K562 treated with DMSO at 1 percent for 12 hours (cell line): Measurements from ENCODE around the gene ABCG8. TPM values are rescaled to one million over a fixed set of nuclear protein-coding genes. Genes with fewer than 3 reads are reported as not detected.

Experiments
- total RNA-seq: library from RNA; unstranded; fragments of 300-600 nt; gene quantifications from 2 replicates; pipeline ENCODE4 v1.2.3, GENCODE V29; 2022; ENCODE audit not compliant: insufficient read depth

Gene ABCG8
- not detected in 2 replicates for total RNA-seq

GRCh38 chr2:43838560-43839267 is at the start of gene ABCG8, which contains the start of gene ABCG5:
TSS of gene ABCG8 (plus strand) at chr2:43838971. CDS start at chr2:43839054, 83 bp downstream.
TSS of gene ABCG5 (minus strand) at chr2:43838839. CDS start at chr2:43838679, 160 bp downstream.

Other genes starting within 250 kb of the ABCG8 start
- gene THADA, start 242.9 kb upstream of the ABCG8 start, total RNA-seq = 9.9 and 12.4 TPM in 2 replicates
- gene PLEKHH2, start 201.7 kb upstream of the ABCG8 start, total RNA-seq = 0.83 and 7.8 TPM in 2 replicates
- 0.85 and 1.8 TPM in 2 replicates for gene C1GALT1C1L, start 162.5 kb upstream of the ABCG8 start, total RNA-seq
- 12.3 and 16.7 TPM in 2 replicates for gene DYNC2LI1, start 64.9 kb upstream of the ABCG8 start, total RNA-seq
- not detected in 2 replicates for gene ABCG5, start 132 bp upstream of the ABCG8 start, total RNA-seq
- gene LRPPRC, start 157.0 kb downstream of the ABCG8 start, total RNA-seq = 25.1 and 69.0 TPM in 2 replicates